NCI-H2196 (cell line): ENCODE measurements around the gene HAUS7.
"Not testable (repeated sequence)": the region's sequence is repeated elsewhere in the genome, so short reads cannot be mapped to it uniquely, and the experiment has no call there.

ENCODE experiments used
- DNase-seq: peaks from one replicate; lab custom pipeline; 2025; ENCODE audit not compliant: unreplicated experiment; lab: John Stamatoyannopoulos, UW

Gene HAUS7

GRCh38 chrX:153411255-153411987 is 59.0 kb downstream of the HAUS7 start, which contains the start of gene ZFP92:
ZFP92 (plus strand) TSS chrX:153411472; CDS start chrX:153418323, 6,851 bp downstream.
- DNase-seq: no peak

- DNase-seq: no peak
These were observed 59.5 kb downstream of the HAUS7 start for GRCh38 chrX:153410888-153411254.

DNA sequence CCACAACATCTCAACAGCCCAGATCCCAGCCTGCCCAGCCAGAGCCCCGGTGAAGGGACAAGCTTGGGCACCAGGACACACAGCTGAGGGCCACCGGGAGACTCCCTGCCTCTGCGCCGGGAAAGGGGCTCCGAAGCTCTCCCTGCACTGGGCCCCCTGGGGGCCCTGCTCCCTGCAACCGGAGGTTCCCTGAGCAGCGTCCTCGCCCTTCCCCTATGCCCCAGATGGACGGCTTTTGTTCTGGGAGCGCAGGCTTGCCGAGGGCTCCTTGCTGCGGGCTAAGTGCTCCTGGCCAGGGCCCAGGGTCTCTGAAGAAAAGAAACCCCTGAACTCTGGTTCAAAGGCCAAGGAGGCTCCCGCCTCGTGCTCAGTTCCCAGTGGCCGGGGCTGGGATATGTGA is 60.0 kb downstream of the HAUS7 start:
- DNase-seq: no peak

- no peak for DNase-seq
These were observed 60.8 kb downstream of the HAUS7 start for GRCh38 chrX:153409414-153410101.

- DNase-seq: no peak
These were observed 61.5 kb downstream of the HAUS7 start for GRCh38 chrX:153408871-153409351.

DNA sequence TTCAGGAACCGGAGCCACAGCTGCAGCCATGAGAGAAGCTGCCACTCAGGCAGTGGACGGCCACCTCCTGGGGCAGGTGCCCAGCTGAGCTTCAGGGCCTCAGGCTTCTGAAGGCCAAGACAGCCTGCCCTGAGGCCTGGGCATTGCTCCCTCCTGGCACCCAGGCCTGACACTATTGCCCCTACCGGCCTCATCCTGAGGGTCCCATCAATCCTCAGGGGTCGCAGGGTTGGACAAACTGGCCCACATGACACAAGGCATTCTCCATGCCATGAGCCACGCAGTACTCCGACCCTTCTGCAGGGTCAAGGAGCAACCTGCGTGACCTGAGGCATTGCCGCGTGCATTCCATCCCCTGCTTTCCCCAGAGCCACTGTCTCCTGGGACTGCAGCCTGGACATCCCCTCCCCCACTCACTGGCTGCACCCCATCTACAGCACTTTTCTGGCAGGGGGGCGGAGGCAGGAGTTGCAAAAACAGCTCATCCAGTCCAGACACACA is 62.1 kb downstream of the HAUS7 start:
- no peak for DNase-seq

DNA sequence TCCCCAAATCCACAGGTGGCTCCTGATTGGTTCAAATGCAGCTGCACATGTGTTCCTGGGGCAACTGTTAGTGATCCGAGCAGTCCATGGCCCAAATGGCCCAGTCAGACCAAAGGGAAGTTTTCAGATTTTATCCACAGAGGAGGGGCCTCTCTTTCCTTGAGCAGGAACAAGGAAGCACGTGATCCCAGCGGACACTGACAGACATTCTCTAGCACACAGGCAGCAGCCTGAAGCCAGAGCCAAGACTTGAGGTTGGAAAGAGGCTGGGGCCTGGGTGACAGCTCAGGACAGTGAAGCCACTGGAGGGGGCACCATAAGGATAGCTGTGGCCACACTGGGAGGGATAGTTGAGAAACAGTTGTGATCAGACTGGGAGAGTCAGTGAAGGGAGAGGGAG is 62.6 kb downstream of the HAUS7 start:
- no peak for DNase-seq

DNA sequence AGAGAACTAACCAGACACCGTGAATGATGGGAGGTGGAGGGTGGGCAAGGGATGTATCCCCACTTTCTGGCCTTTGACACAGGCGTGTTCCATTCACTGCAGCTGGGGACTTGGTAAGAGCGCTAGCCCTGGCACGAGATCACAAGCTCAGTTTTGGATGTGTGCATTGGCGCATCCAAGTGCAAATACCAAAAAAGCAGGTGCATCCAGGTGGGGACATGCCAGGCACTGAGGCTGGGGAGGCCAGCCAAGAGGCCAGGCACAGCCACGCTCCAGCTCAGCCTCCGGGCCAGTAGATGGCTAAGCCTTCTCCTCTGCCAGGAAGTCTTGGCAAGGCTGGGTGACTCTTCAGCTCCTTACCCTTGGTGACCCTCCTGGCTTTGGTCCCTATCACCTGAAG is 63.5 kb downstream of the HAUS7 start:
- DNase-seq: peak; percentile 14

- no peak for DNase-seq
These were observed 64.4 kb downstream of the HAUS7 start for GRCh38 chrX:153406011-153406410.

- DNase-seq: no peak
These were observed 65.0 kb downstream of the HAUS7 start for GRCh38 chrX:153405426-153405825.

GRCh38 chrX:153404333-153404732 is 66.0 kb downstream of the HAUS7 start:
- DNase-seq: not testable (repeated sequence)

DNA sequence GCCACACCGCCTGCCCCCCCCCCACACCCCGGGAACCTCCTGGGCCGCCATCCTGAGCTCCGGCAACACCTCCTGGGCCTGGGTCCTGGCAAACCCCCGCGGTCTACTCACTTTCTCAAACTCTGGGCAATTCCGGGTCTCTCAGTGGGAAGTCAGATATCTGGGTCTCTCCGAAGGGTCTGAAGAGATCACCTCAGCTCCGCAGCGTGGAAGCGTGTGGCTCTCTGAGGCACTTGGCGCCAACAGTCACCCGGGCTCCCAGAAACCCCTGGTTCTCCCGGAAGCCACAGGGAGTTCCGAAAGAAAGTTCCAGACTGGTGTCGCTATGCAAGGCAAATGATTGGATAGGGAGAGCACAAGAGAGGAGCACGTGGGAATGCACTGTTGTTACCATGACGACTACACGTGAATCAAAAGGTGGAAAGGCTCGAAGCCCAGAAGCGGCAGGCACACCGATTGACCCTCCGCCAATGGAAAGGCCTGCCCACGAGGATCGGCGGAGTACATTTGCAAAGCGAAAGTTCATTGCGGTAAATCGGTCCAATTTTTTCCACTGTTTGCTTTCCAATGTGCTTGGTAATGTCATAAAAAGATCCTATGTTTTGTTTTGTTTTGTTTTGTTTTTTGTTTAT is 69.1 kb downstream of the HAUS7 start, which contains the start of gene PNMA6E:
PNMA6E (minus strand) TSS at position 218 of the 632 bp plus-strand sequence. CDS start 2,501 bp downstream, outside the sequence.
- DNase-seq: no peak

- DNase-seq: no peak
These were observed 69.9 kb downstream of the HAUS7 start for GRCh38 chrX:153400146-153401132.

DNA sequence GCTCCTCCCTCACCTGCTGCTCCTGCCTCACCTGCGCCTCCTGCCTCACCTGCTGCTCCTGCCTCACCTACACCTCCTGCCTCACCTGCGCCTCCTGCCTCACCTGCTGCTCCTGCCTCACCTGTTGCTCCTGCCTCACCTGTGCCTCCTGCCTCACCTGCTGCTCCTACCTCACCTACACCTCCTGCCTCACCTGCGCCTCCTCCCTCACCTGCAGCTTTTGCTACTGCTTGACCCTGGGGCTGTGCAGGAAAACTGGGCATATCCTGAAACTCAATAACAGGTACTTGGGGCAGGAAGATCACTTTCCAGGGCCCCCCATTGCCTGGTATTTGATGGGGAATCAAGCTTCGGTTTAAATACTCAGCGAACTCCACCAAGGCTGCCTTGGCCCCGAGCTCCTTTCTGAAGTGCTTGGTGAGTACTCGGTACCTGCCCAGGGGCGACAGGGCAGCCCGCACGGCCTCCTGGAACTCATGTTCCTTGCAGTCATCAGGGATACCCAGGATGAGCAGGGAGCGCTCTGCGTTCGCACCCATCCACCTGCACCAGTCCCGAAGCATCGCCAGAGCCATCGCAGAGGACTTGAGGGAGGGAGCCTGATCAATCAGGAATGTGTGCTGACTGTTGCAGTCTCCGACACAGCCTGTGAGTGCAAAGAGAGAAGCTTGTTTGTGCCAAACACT is 72.0 kb downstream of the HAUS7 start:
- DNase-seq: no peak
